HCT116 (cell line): ENCODE data around the gene LPAR2. TPM values are rescaled to one million over a fixed set of nuclear protein-coding genes. Genes with fewer than 3 reads are reported as not detected.
"Not testable (repeated sequence)": the region's sequence is repeated elsewhere in the genome, so short reads cannot be mapped to it uniquely, and the experiment has no call there.

Experiments
- ATAC-seq: fragments of 200-7000 bp; cut with Tn5 transposase; 2 replicates; pipeline ENCODE4 v1.9.1; 2020; ENCODE audit warnings: mild to moderate bottlenecking, moderate library complexity
- BruUV-seq: library from RNA; stranded (reverse); fragments of 400-500 nt; replicated peaks from 2 replicates; lab custom pipeline; 2021; lab: Mats Ljungman, UMichigan
- CTCF ChIA-PET: fragments of 300-600 bp; sonication (Branson Sonifier 250); formaldehyde crosslinking; loops from one replicate; lab custom pipeline; 2021; ENCODE audit warnings: antibody characterized with exemption; lab: Charles Lee
- POLR2A ChIA-PET: fragments of 300-600, 350-600 bp; sonication (Branson Sonifier 250); formaldehyde crosslinking; loops from one replicate; lab custom pipeline; 2021; ENCODE audit warnings: antibody characterized with exemption; lab: Charles Lee
- RAD21 ChIA-PET, 2 experiments: fragments of 300-600 bp; sonication (Branson Sonifier 250); formaldehyde crosslinking; loops; one replicate each; lab custom pipeline; 2023; ENCODE audit warnings: low total read pairs in 2 of 2; ENCODE audit not compliant: uncharacterized antibody in 2 of 2, unreplicated experiment in 2 of 2, low non-redundant PET in 1 of 2; lab: Charles Lee
- DNase-seq: peaks from one replicate; pipeline ENCODE4 v3.0.0-alpha.2; 2010; ENCODE audit warnings: low read depth, low spot score
- H2AFZ ChIP-seq: fragments of 200-600 bp; shearing (Covaris generic), sonication (generic); 2 replicates; pipeline ENCODE4 v1.6.1; 2017; ENCODE audit warnings: low read depth, mixed run types, mixed read lengths, antibody characterized with exemption, low read length; ENCODE audit not compliant: poor library complexity, severe bottlenecking
- H3K27ac ChIP-seq: 2 replicates; pipeline ENCODE4 v1.5.1; 2012; ENCODE audit warnings: low read depth, low read length
- H3K27me3 ChIP-seq: fragments of 200-600 bp; sonication (generic); 2 replicates; pipeline ENCODE4 v1.6.1; 2016; ENCODE audit warnings: mixed run types, low read length, mixed read lengths; ENCODE audit not compliant: insufficient read depth
- H3K36me3 ChIP-seq, 2 experiments: fragments of 200-500 bp in 1 of 2; fragments of 200-600 bp in 1 of 2; sonication (Bioruptor generic) in 1 of 2; sonication (generic) in 1 of 2; 2 replicates each; pipeline versions ENCODE4 v1.5.1 to v1.6.1; 2014 to 2016; ENCODE audit warnings: low read length in 2 of 2, inconsistent platforms in 1 of 2, mixed read lengths in 1 of 2, mixed run types in 1 of 2; ENCODE audit not compliant: insufficient read depth in 2 of 2, control insufficient read depth in 1 of 2
- H3K4me1 ChIP-seq, 2 experiments: fragments of 200-600 bp in 1 of 2; sonication (generic) in 1 of 2; 2 replicates each; pipeline versions ENCODE4 v1.5.1 to v1.6.1; 2012 to 2017; ENCODE audit warnings: low read length in 2 of 2, inconsistent platforms in 1 of 2, mild to moderate bottlenecking in 1 of 2, mixed read lengths in 1 of 2, mixed run types in 1 of 2, moderate library complexity in 1 of 2; ENCODE audit not compliant: insufficient read depth in 2 of 2, control insufficient read depth in 1 of 2
- H3K4me2 ChIP-seq: fragments of 200-600 bp; sonication (generic); 2 replicates; pipeline ENCODE4 v1.6.1; 2017; ENCODE audit warnings: mixed run types, low read length, mixed read lengths
- H3K4me3 ChIP-seq, 2 experiments: fragments of 200-600 bp in 1 of 2; sonication (generic) in 1 of 2; replicated peaks in 1 of 2; 2 replicates each; pipeline ENCODE4 v1.5.1; 2011 to 2016; ENCODE audit warnings: low read length in 2 of 2, control low read depth in 1 of 2, low read depth in 1 of 2, mild to moderate bottlenecking in 1 of 2, mixed read lengths in 1 of 2, mixed run types in 1 of 2
- H3K79me2 ChIP-seq: fragments of 200-600 bp; sonication (generic); 2 replicates; pipeline ENCODE4 v1.6.1; 2017; ENCODE audit warnings: mild to moderate bottlenecking, mixed run types, low read length, moderate library complexity, mixed read lengths; ENCODE audit not compliant: insufficient read depth
- H3K9ac ChIP-seq: fragments of 200-600 bp; sonication (generic); 2 replicates; pipeline ENCODE4 v1.6.1; 2016; ENCODE audit warnings: low read length, mixed read lengths
- H3K9me2 ChIP-seq: fragments of 200-600 bp; sonication (generic), shearing (Covaris generic); 2 replicates; pipeline ENCODE4 v1.6.1; 2017; ENCODE audit warnings: mixed run types, mild to moderate bottlenecking, moderate library complexity; ENCODE audit not compliant: insufficient read depth
- H3K9me3 ChIP-seq, 2 experiments: fragments of 200-500 bp in 1 of 2; fragments of 200-600 bp in 1 of 2; sonication (Bioruptor generic) in 1 of 2; sonication (generic) in 1 of 2; 2 replicates each; pipeline ENCODE4 v1.6.1; 2014 to 2017; ENCODE audit warnings: low read length in 2 of 2, mixed read lengths in 2 of 2, inconsistent platforms in 1 of 2, low read depth in 1 of 2, mild to moderate bottlenecking in 1 of 2, mixed run types in 1 of 2, moderate library complexity in 1 of 2; ENCODE audit not compliant: control insufficient read depth in 1 of 2, insufficient read depth in 1 of 2
- H4K20me1 ChIP-seq: fragments of 200-600 bp; sonication (generic), shearing (Covaris generic); 2 replicates; pipeline ENCODE4 v1.6.1; 2017; ENCODE audit warnings: mixed run types, mild to moderate bottlenecking, moderate library complexity; ENCODE audit not compliant: insufficient read depth
- CEBPB ChIP-seq: IDR thresholded peaks from 2 replicates; pipeline ENCODE4 v1.6.1; 2012; ENCODE audit warnings: low read depth
- CTCF ChIP-seq, 3 experiments: fragments of 200-600 bp in 1 of 3; sonication (generic) in 1 of 3; IDR thresholded peaks in 2 of 3; conservative IDR thresholded peaks in 1 of 3; 2 replicates each; pipeline ENCODE4 v1.5.1; 2012 to 2017; ENCODE audit warnings: low read depth in 2 of 3, low read length in 2 of 3, antibody characterized with exemption in 1 of 3, borderline replicate concordance in 1 of 3, control low read depth in 1 of 3, mild to moderate bottlenecking in 1 of 3, mixed read lengths in 1 of 3, mixed run types in 1 of 3, moderate library complexity in 1 of 3; ENCODE audit not compliant: insufficient read depth in 1 of 3
- EGR1 ChIP-seq: IDR thresholded peaks from 2 replicates; pipeline ENCODE4 v1.6.1; 2012; ENCODE audit warnings: low read depth
- ELF1 ChIP-seq: IDR thresholded peaks from 2 replicates; pipeline ENCODE4 v1.6.1; 2012; ENCODE audit warnings: low read depth, borderline replicate concordance
- EZH2 ChIP-seq: fragments of 200-600 bp; sonication (generic); IDR thresholded peaks from 2 replicates; pipeline ENCODE4 v1.6.1; 2017; ENCODE audit warnings: antibody characterized with exemption, mixed run types
- JUND ChIP-seq: IDR thresholded peaks from 2 replicates; pipeline ENCODE4 v1.6.1; 2012
- POLR2AphosphoS5 ChIP-seq: IDR thresholded peaks from 2 replicates; pipeline ENCODE4 v1.6.1; 2011; ENCODE audit warnings: mild to moderate bottlenecking, low read depth, low read length, moderate library complexity
- YY1 ChIP-seq: IDR thresholded peaks from 2 replicates; pipeline ENCODE4 v1.6.1; 2011; ENCODE audit warnings: low read length, low read depth, moderate library complexity, mild to moderate bottlenecking; ENCODE audit not compliant: insufficient replicate concordance; ENCODE audit errors: extremely low read depth
- ZBTB33 ChIP-seq: IDR thresholded peaks from 2 replicates; pipeline ENCODE4 v1.6.1; 2011; ENCODE audit warnings: mild to moderate bottlenecking, low read length, moderate library complexity; ENCODE audit not compliant: insufficient replicate concordance; ENCODE audit errors: extremely low read depth
- intact Hi-C: fragments of 100-400 bp; cut with micrococcal nuclease; formaldehyde crosslinking; loops from 2 replicates; pipeline ENCODE4 v1.10.0; 2022
- total RNA-seq: library from RNA; stranded (reverse); gene quantifications from one replicate; pipeline ENCODE4 v1.2.1, GENCODE V29; 2021; ENCODE audit not compliant: unreplicated experiment

Gene LPAR2
- total RNA-seq, 1 experiment from 2014 or later: 28.2 TPM

DNA sequence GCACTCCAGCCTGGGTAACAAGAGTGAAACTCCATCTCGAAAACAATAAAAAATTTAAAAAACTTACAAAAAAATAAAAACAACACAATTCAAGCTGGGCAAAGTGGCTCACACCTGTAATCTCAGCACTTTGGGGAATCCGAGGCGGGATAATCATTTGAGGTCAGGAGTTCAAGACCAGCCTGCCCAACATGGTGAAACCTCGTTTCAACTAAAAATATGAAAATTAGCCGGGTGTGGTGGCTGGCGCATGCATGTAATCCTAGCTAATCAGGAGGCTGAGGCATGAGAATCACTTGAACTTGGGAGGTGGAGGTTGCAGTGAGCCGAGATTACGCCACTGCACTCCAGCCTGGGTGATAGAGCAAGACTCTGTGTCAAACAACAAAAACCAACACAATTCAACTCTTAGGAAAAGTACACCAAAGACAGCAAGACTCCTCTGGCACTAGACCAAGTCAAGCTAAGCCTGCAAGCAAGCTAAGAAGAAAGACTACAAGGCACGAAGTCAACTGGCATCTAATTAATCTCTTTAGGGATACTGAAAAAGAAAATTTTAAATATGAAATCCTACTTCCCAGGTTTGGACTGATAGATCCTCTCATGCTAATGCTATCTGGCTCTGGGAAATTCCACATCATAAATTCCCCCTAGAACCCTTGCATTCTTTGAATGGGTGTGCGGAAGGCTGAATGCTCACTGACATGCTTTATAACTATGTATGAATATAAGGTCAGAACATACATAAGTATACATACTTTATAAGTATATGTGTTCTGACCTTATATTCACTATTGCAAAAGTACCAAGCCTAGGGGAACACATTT is 17.4 kb downstream of the LPAR2 start (continued):
- TF ChIP-seq CTCF (IDR thresholded peaks at IDR 0.05 in 2 of 3, conservative IDR thresholded peaks at IDR 0.05 in 1 of 3; ENCODE audit: borderline replicate concordance in 1 of 3, insufficient read depth in 1 of 3, low read depth in 2 of 3, low read length in 2 of 3) (no peak), JUND (no peak), POLR2AphosphoS5 (no peak), ELF1 (no peak), EGR1 (no peak), YY1 (no peak), CEBPB (no peak), ZBTB33 (no peak), EZH2 (no peak)

- peak overlapping the region; percentile 35; the same call in 1 of the 2 replicates for H3K27ac ChIP-seq
Observed at GRCh38 chr19:19606686-19607085, 21.3 kb downstream of the LPAR2 start.

More at GRCh38 chr19:19606686-19607085, 21.3 kb downstream of the LPAR2 start:
- RAD21 ChIA-PET, H3K79me2 ChIP-seq, H2AFZ ChIP-seq, CTCF ChIA-PET, H4K20me1 ChIP-seq, H3K4me3 ChIP-seq, BruUV-seq, H3K9me3 ChIP-seq, H3K27me3 ChIP-seq, intact Hi-C loops, DNase-seq, H3K9me2 ChIP-seq, POLR2A ChIA-PET, H3K9ac ChIP-seq, ATAC-seq, H3K36me3 ChIP-seq: not testable (repeated sequence)
- peak overlapping the region; percentile 59 for H3K4me2 ChIP-seq
- peaks cover 26 to 49% of the 10 kb centered on the region in 2 experiments for H3K4me1 ChIP-seq
